ENCODE measurements around the gene NEU2.

DNA sequence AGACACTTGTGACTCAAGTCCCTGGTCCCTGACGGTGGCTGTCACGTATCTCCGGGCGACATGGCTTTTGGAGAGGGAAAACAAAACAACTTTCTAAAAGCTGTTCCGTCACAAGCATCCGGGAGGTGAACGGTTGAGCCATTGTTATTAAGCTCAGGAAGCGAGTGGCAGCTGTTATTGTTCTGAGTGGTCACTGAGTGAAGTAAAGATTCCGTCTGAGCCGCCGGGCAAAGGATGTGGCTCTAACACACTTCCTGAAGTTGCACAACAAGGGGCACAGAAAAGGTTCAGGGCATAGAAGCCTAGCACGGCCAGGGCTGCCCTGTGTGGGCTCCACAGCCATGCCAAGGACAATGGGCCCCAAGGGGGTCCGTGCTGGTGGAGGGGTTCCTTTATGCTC, 52.0 kb downstream of the NEU2 start:
- TF ChIP-seq, protein P1, sequence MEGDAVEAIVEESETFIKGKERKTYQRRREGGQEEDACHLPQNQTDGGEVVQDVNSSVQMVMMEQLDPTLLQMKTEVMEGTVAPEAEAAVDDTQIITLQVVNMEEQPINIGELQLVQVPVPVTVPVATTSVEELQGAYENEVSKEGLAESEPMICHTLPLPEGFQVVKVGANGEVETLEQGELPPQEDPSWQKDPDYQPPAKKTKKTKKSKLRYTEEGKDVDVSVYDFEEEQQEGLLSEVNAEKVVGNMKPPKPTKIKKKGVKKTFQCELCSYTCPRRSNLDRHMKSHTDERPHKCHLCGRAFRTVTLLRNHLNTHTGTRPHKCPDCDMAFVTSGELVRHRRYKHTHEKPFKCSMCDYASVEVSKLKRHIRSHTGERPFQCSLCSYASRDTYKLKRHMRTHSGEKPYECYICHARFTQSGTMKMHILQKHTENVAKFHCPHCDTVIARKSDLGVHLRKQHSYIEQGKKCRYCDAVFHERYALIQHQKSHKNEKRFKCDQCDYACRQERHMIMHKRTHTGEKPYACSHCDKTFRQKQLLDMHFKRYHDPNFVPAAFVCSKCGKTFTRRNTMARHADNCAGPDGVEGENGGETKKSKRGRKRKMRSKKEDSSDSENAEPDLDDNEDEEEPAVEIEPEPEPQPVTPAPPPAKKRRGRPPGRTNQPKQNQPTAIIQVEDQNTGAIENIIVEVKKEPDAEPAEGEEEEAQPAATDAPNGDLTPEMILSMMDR (IDR thresholded peaks at IDR 0.05; ENCODE audit: poor library complexity): no peak
- TF ChIP-seq EZH2 (IDR thresholded peaks at IDR 0.05; ENCODE audit: borderline replicate concordance): no peak

Measured in hepatocyte (in vitro differentiated cells).